AG04450 (cell line): ENCODE measurements around the gene INPPL1. TPM values are rescaled to one million over a fixed set of nuclear protein-coding genes. Genes with fewer than 3 reads are reported as not detected.

Experiments used
- CTCF ChIA-PET: fragments of 300-600, 350-600 bp; formaldehyde crosslinking; extraction: SDS; loops from one replicate; lab custom pipeline; 2022; ENCODE audit warnings: antibody characterized with exemption, inconsistent platforms; lab: Charles Lee
- POLR2A ChIA-PET: fragments of 350-600 bp; formaldehyde crosslinking; extraction: SDS; loops from one replicate; lab custom pipeline; 2021; ENCODE audit warnings: antibody characterized with exemption, inconsistent platforms; lab: Yijun Ruan, JAX
- DNase-seq: peaks from one replicate; pipeline ENCODE4 v3.0.0-alpha.2; 2011; ENCODE audit warnings: low read depth, low spot score
- H3K27ac ChIP-seq: one replicate; pipeline ENCODE4 v1.5.1; 2012; ENCODE audit warnings: low read depth, low read length, control low read depth
- H3K27me3 ChIP-seq: one replicate; pipeline ENCODE4 v1.6.0; 2012; ENCODE audit warnings: low read length; ENCODE audit not compliant: control insufficient read depth, insufficient read depth
- H3K4me3 ChIP-seq: 2 replicates; pipeline ENCODE4 v1.5.1; 2011; ENCODE audit warnings: mild to moderate bottlenecking, low read depth, low read length, control low read depth
- H3K9me3 ChIP-seq: 2 replicates; pipeline ENCODE4 v1.5.1; 2012; ENCODE audit warnings: low read length; ENCODE audit not compliant: control insufficient read depth, insufficient read depth
- CTCF ChIP-seq: IDR thresholded peaks from 2 replicates; pipeline ENCODE4 v1.5.1; 2011; ENCODE audit warnings: low read depth, low read length, control low read depth, inconsistent platforms
- polyA plus RNA-seq: library from polyadenylated mRNA; depleted of rRNA; stranded (reverse); fragments of >200 nt; gene quantifications from 2 replicates; pipeline ENCODE4 v1.2.3, GENCODE V29; 2011

INPPL1 gene
- polyA plus RNA-seq, 1 experiment: 79.8 TPM

GRCh38 chr11:72254299-72254993 is 29.9 kb downstream of the INPPL1 start:
- ChIA-PET CTCF (no interaction called here), POLR2A (no interaction called here)
- Histone ChIP-seq H3K9me3 (no peaks in the 10 kb centered on the region), H3K4me3 (no peak overlapping the region), H3K27ac (no peak overlapping the region), H3K27me3 (peaks cover 48% of the 10 kb centered on the region)
- no peak for TF ChIP-seq CTCF
- no peak for DNase-seq

- POLR2A ChIA-PET: no interaction called here
- TF ChIP-seq CTCF: no peak
- Histone ChIP-seq H3K27me3 (peaks cover 28% of the 10 kb centered on the region), H3K9me3 (no peaks in the 10 kb centered on the region), H3K27ac (no peak overlapping the region), H3K4me3 (no peak overlapping the region)
- CTCF ChIA-PET: no interaction called here
- DNase-seq: no peak
These were observed 33.0 kb downstream of the INPPL1 start for GRCh38 chr11:72257570-72257969.

GRCh38 chr11:72259490-72259889 is 34.9 kb downstream of the INPPL1 start:
- no peak for DNase-seq
- POLR2A ChIA-PET: no interaction called here
- H3K9me3 ChIP-seq: no peaks in the 10 kb centered on the region

GRCh38 chr11:72260574-72260973 is 36.0 kb downstream of the INPPL1 start:
- ChIA-PET CTCF (no interaction called here), POLR2A (no interaction called here)
- Histone ChIP-seq H3K9me3 (no peaks in the 10 kb centered on the region), H3K27ac (no peak overlapping the region), H3K27me3 (peaks cover 6% of the 10 kb centered on the region), H3K4me3 (no peak overlapping the region)
- no peak for TF ChIP-seq CTCF
- DNase-seq: no peak

More at GRCh38 chr11:72259490-72259889, 34.9 kb downstream of the INPPL1 start:
- peaks cover 13% of the 10 kb centered on the region for H3K27me3 ChIP-seq
- no peak overlapping the region for H3K27ac ChIP-seq
- CTCF ChIA-PET: no interaction called here
- TF ChIP-seq CTCF: no peak
- no peak overlapping the region for H3K4me3 ChIP-seq

GRCh38 chr11:72263361-72263760 is 38.8 kb downstream of the INPPL1 start:
- peak; percentile 20 for DNase-seq
- Histone ChIP-seq H3K27ac (no peak overlapping the region), H3K9me3 (no peaks in the 10 kb centered on the region), H3K27me3 (peaks cover 3% of the 10 kb centered on the region), H3K4me3 (no peak overlapping the region)
- CTCF ChIA-PET: interaction anchor here (1.8 kb wide), 1 partner anchor 151 kb away, joined by 4 read pairs; no protein-coding TSS in a partner anchor
- POLR2A ChIA-PET: no interaction called here
- TF ChIP-seq CTCF: no peak
